Keratinocyte (primary cell): ENCODE data around the gene TRIB2. TPM values are rescaled to one million over a fixed set of nuclear protein-coding genes. Genes with fewer than 3 reads are reported as not detected.

Source experiments
- DNase-seq: peaks from one replicate; pipeline ENCODE4 v3.0.0-alpha.2; 2011; ENCODE audit warnings: low read depth, missing footprints, low spot score
- FAIRE-seq: peaks from 2 replicates; lab custom pipeline; 2011; peaks lifted over from hg19 to GRCh38; lab: Jason Lieb, UNC
- H2AFZ ChIP-seq: 2 replicates; pipeline ENCODE4 v1.6.0; 2012; ENCODE audit warnings: low read length, control low read depth, inconsistent platforms; ENCODE audit not compliant: control insufficient read depth
- H3K27ac ChIP-seq: 2 replicates; pipeline ENCODE4 v1.5.1; 2011; ENCODE audit warnings: low read length; ENCODE audit not compliant: control insufficient read depth, insufficient read depth
- H3K27me3 ChIP-seq: 3 replicates; pipeline ENCODE4 v1.6.0; 2011; ENCODE audit warnings: low read length; ENCODE audit not compliant: control insufficient read depth, insufficient read depth; ENCODE audit errors: extremely low read depth
- H3K36me3 ChIP-seq, 2 experiments: 2 replicates in 1 of 2; 3 replicates in 1 of 2; pipeline ENCODE4 v1.5.1; 2011; ENCODE audit warnings: low read length in 2 of 2, mild to moderate bottlenecking in 1 of 2; ENCODE audit not compliant: control insufficient read depth in 2 of 2, insufficient read depth in 2 of 2; ENCODE audit errors: extremely low read depth in 1 of 2
- H3K4me1 ChIP-seq: 3 replicates; pipeline ENCODE4 v1.5.1; 2011; ENCODE audit warnings: low read length; ENCODE audit not compliant: control insufficient read depth, insufficient read depth; ENCODE audit errors: extremely low read depth
- H3K4me2 ChIP-seq: 3 replicates; pipeline ENCODE4 v1.6.0; 2011; ENCODE audit warnings: low read depth, low read length; ENCODE audit not compliant: control insufficient read depth, insufficient read depth; ENCODE audit errors: extremely low read depth
- H3K4me3 ChIP-seq, 3 experiments: fragments of 200-600 bp in 1 of 3; sonication (generic) in 1 of 3; 2 replicates in 2 of 3; 3 replicates in 1 of 3; pipeline ENCODE4 v1.5.1; 2011 to 2016; ENCODE audit warnings: low read length in 3 of 3, mild to moderate bottlenecking in 3 of 3, control low read depth in 2 of 3, inconsistent platforms in 1 of 3, low read depth in 1 of 3, mixed read lengths in 1 of 3, mixed run types in 1 of 3, moderate library complexity in 1 of 3; ENCODE audit not compliant: control insufficient read depth in 2 of 3, insufficient read depth in 2 of 3; ENCODE audit errors: extremely low read depth in 1 of 3
- H3K79me2 ChIP-seq: 2 replicates; pipeline ENCODE4 v1.6.0; 2012; ENCODE audit warnings: low read length; ENCODE audit not compliant: control insufficient read depth, insufficient read depth
- H3K9ac ChIP-seq: 3 replicates; pipeline ENCODE4 v1.6.0; 2011; ENCODE audit warnings: low read length; ENCODE audit not compliant: control insufficient read depth, insufficient read depth; ENCODE audit errors: extremely low read depth
- H3K9me1 ChIP-seq: 3 replicates; pipeline ENCODE4 v1.6.0; 2011; ENCODE audit warnings: low read length; ENCODE audit not compliant: control insufficient read depth, insufficient read depth; ENCODE audit errors: extremely low read depth
- H3K9me3 ChIP-seq: 2 replicates; pipeline ENCODE4 v1.5.1; 2012; ENCODE audit warnings: low read depth, low read length; ENCODE audit not compliant: control insufficient read depth
- H4K20me1 ChIP-seq: 3 replicates; pipeline ENCODE4 v1.6.0; 2011; ENCODE audit warnings: low read length; ENCODE audit not compliant: control insufficient read depth, insufficient read depth; ENCODE audit errors: extremely low read depth
- EZH2 ChIP-seq: IDR thresholded peaks from one replicate; pipeline ENCODE4 v1.6.1; 2012; ENCODE audit warnings: inconsistent platforms, mild to moderate bottlenecking, low read length, moderate library complexity
- dilution Hi-C: fragments of 300-500 bp; cut with MboI; formaldehyde crosslinking; loops from one replicate; pipeline ENCODE4 v1.7.0; 2020; ENCODE audit warnings: low sequenced_read_pairs; ENCODE audit not compliant: extremely low pct_ligation_motif_present
- polyA plus RNA-seq, 5 experiments: library from polyadenylated mRNA; depleted of rRNA in 3 of 5; stranded (reverse) in 3 of 5; stranded (forward) in 1 of 5; unstranded in 1 of 5; fragments of >200 nt; gene quantifications; 1 replicate in 1 of 5; 2 replicates in 3 of 5; 3 replicates in 1 of 5; pipeline versions ENCODE4 v1.2.1 to v1.2.3, GENCODE V29; 2011 to 2012; ENCODE audit warnings: missing spikeins in 2 of 5, low read depth in 1 of 5, low replicate concordance in 1 of 5
- TF ChIP-seq, protein P1 (sequence below), 3 experiments: IDR thresholded peaks in 1 of 3; conservative IDR thresholded peaks in 1 of 3; optimal IDR thresholded peaks in 1 of 3; 2 replicates in 2 of 3; 3 replicates in 1 of 3; pipeline versions ENCODE3 to v1.5.1; 2011; ENCODE audit warnings: low read length in 3 of 3, mild to moderate bottlenecking in 3 of 3, moderate library complexity in 2 of 3, control low read depth in 1 of 3, inconsistent platforms in 1 of 3; ENCODE audit not compliant: insufficient read depth in 2 of 3; ENCODE audit errors: extremely low read depth in 1 of 3

Gene TRIB2
- polyA plus RNA-seq, 1 donor (not counting 4 experiments of a cell fraction or from before 2014, with no cell fraction given), result 7.7 TPM

DNA sequence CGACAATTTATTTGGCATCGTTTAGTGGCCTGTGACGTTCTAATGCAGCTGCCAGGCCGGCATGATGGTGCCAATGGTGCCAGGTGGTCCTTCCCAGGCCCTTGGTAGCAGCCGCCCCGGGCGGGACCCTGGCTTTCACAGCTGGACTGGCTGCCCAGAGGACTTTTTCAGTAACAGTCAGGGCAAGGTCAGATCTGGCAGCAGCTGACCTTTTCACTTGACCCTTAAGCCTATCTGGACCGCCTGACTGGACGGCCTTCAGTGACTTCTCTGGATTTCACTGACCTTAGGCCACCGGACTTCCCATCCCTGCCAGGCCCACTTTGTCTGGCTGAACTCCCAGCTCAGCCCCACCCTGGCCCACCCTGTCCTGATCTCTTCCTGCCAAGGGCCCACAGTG lies 15.9 kb downstream of the TRIB2 start:
- Histone ChIP-seq H3K9ac (no peak overlapping the region), H4K20me1 (no peaks in the 10 kb centered on the region), H3K27me3 (no peaks in the 10 kb centered on the region), H3K9me1 (no peaks in the 10 kb centered on the region), H3K79me2 (no peaks in the 10 kb centered on the region), H3K4me3 (no peak overlapping the region), H3K9me3 (no peaks in the 10 kb centered on the region), H3K4me2 (no peak overlapping the region), H3K36me3 (no peaks in the 10 kb centered on the region), H3K4me1 (peaks cover 3% of the 10 kb centered on the region), H2AFZ (no peak overlapping the region), H3K27ac (no peak overlapping the region)
- FAIRE-seq, result no peak
- no peak for DNase-seq
- dilution Hi-C loops, result no loop called here
- TF ChIP-seq, protein P1, sequence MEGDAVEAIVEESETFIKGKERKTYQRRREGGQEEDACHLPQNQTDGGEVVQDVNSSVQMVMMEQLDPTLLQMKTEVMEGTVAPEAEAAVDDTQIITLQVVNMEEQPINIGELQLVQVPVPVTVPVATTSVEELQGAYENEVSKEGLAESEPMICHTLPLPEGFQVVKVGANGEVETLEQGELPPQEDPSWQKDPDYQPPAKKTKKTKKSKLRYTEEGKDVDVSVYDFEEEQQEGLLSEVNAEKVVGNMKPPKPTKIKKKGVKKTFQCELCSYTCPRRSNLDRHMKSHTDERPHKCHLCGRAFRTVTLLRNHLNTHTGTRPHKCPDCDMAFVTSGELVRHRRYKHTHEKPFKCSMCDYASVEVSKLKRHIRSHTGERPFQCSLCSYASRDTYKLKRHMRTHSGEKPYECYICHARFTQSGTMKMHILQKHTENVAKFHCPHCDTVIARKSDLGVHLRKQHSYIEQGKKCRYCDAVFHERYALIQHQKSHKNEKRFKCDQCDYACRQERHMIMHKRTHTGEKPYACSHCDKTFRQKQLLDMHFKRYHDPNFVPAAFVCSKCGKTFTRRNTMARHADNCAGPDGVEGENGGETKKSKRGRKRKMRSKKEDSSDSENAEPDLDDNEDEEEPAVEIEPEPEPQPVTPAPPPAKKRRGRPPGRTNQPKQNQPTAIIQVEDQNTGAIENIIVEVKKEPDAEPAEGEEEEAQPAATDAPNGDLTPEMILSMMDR (optimal IDR thresholded peaks at IDR 0.05 in 1 of 3, IDR thresholded peaks at IDR 0.05 in 1 of 3, conservative IDR thresholded peaks at IDR 0.05 in 1 of 3; ENCODE audit: extremely low read depth in 1 of 3, insufficient read depth in 2 of 3, low read length in 3 of 3), result no peak

DNA sequence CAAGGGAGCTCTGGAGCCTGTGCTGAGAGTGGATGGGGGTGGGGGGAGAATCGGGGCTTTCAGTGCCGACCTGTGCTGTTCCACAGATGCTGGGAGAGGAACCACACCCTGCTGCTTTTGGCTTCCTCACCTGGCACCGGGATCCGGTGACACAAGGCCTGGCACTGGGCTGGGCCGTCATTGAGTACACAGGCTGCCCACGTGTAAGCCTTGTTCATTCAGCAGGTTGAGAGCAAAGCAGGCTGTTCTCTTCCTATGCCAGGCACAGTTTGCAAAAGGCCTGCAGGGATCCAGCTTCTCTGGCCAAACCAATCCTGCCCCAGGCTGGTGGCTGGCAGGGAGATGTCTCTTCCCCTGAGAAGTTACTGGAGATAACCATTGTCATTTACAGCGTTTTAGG lies 17.1 kb downstream of the TRIB2 start:
- no peak overlapping the region for H3K4me3 ChIP-seq
- H3K9ac ChIP-seq, result no peak overlapping the region
- TF ChIP-seq, protein P1 (optimal IDR thresholded peaks at IDR 0.05 in 1 of 3, IDR thresholded peaks at IDR 0.05 in 1 of 3, conservative IDR thresholded peaks at IDR 0.05 in 1 of 3; ENCODE audit: extremely low read depth in 1 of 3, insufficient read depth in 2 of 3, low read length in 3 of 3), result no peak
- no peak for TF ChIP-seq EZH2
- no peaks in the 10 kb centered on the region for H3K9me1 ChIP-seq
- peaks cover 3% of the 10 kb centered on the region for H3K4me1 ChIP-seq
- no peaks in the 10 kb centered on the region for H3K27me3 ChIP-seq
- no peaks in the 10 kb centered on the region for H3K79me2 ChIP-seq
- no peaks in the 10 kb centered on the region for H4K20me1 ChIP-seq
- H3K9me3 ChIP-seq, result no peaks in the 10 kb centered on the region
- H3K27ac ChIP-seq, result no peak overlapping the region
- H3K36me3 ChIP-seq, result no peaks in the 10 kb centered on the region
- DNase-seq (no peak), FAIRE-seq (no peak)
- no peak overlapping the region for H2AFZ ChIP-seq
- dilution Hi-C loops, result no loop called here
- no peak overlapping the region for H3K4me2 ChIP-seq
